Stimulated activated CD4-positive, alpha-beta T cell treated with anti-CD3 and anti-CD28 coated beads, TNF-alpha, amount 100 ng/mL, for 48 hours (primary cell): ENCODE measurements around the gene PLCB1.

Experiments used
- DNase-seq, 3 donors: peaks; one replicate each; pipeline ENCODE4 v3.0.0-alpha.2; 2020; ENCODE audit warnings: low read depth in 3 of 3

PLCB1 gene

DNA sequence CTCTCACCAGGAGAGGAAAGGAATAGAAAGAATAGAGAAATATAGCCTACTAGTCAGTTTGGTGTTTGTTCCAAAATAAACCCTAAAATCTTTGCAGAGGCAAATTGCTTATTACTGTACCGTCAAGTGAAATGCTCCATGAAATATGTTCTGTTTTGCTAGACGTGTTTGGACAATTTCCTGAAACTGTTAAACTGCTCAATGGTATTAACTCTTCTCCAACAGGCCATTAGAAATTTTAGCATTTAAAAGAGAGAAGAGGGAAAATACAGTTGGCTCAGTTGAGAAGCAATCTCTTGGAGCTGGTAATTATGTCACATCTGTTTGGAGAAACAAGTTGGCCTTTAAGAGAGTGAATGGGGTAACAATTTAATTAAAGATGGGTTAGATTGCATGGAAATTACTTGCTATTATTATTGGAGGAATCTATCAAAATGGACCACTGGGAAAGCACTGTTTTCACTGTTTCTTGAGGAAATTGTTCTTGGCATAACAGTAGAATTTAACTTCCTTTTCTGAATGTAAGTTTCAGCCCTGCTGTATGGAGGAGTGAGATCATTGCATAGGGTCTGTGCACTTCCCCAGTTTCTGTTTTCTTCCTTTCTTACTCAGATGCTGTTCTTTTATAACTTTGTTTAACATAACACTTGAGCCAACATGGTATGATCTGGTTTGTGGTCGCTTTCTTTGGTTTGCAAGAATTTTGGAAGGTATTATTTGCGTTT, 373.6 kb downstream of the PLCB1 start:
- no peak for DNase-seq

DNA sequence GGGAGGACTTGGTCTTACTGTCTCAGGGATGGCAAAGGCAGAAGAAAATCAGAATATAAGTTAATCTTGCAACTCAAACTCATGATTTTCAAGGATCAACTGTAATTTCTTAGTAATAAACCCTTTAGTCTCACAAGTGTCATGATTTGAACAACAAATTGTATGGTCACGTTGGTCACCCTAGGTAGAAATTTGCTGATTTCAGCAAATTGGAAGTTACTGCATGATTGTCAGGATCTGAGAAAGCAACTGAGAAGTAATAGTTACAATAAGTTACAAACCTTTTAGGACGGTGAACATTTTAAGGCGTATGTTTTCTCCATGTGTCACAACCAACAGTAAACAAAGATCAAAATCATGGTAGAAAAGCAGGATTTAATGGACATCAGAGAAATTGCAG, 375.2 kb downstream of the PLCB1 start:
- DNase-seq = no peak

DNA sequence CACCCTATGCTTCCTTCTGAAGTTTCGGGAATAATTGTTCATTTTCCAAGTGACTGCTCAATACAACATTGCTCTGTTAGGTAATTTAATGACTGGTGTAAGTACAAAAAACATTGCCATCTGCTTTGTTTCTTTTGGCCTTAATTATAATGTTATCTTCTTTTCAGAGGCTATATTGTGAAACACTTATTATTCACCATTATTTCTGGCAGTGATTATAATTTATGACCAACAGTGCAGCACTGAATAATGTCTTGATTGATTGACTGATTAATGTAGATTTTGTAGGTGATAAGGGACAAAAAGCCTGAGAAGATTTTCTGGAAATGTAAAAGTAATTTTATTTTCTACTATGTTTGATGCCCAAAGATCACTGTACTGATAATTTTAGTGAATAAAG, 377.7 kb downstream of the PLCB1 start:
- DNase-seq = no peak

DNA sequence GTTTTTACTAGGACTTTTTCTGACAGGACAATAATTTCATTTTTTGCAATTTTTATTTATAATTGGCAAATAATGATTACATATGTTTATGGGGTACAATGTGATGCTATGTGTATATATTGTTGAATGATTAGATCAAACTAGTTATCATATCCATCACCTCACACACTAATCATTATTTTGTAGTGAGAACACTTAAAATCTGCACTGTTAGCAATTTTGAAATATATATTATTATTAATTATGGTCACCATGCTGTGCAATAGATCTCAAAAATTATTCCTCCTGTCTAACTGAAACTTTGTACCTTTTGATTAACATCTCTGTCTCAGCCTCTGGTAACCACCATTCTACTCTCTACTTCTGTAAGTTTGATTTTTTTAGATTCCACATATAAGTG, 378.7 kb downstream of the PLCB1 start:
- DNase-seq = no peak

DNA sequence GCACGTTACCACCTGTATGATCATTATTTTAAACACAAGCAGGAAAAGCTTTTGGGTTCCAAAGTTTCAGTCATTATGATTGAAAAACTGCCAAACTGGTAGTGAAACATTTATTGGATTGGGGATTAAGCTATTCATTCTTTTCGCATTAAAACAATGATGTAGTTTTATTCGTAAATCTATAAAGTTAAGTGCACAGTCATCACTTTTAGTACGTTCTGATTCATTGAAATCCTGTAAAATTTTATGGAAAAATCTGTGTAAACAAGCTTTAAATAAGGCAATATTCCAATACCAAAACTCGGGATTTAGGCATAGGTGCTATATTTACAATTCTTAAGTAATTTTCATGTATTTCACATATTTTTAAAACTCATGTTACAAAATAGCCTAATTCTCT, 379.9 kb downstream of the PLCB1 start:
- DNase-seq = no peak

DNA sequence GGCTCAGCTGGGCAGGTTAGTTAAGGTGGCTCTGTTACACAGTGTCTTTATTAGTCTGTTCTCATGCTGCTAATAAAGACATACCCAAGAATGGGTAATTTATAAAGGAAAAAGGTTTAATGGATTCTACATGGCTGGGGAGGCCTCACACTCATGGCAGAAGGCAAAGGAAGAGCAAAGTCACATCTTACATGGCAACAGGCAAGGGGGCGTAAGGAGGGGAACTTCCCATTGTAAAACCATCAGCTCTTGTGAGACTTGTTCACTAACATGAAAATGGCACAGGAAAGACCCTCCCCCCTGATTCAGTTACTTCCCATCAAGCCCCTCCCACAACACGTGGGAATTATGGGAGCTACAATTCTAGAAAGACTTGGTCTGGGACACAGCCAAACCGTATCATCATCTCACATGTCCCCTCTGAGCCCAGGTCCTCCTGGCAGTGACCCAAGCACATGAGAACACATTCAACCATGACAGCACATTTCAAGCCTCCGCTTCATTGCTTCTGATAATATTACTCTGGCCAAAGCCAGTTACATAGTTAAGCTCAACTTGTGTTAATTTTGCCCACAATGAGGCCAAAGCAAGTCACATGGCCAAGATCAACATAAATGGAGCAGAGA, 383.9 kb downstream of the PLCB1 start:
- no peak for DNase-seq

DNA sequence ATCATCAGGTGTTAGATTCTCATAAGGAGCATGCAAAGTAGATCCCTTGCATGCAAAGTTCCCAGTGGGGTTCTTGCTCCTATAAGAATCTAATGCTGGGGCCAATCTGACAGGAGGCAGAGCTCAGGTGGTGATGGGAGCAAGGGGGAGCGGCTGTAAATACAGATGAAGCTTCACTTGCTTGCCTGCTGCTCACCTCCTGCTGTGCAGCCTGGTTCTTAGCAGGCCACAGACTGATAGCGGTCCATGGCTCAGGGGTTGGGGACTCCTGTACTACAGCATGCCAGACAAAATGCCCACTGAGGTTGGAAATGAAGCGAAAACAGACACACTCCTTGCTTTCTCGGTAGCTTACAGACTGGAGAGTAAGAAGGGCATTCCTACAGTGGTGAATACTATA, 386.8 kb downstream of the PLCB1 start:
- DNase-seq = no peak

DNA sequence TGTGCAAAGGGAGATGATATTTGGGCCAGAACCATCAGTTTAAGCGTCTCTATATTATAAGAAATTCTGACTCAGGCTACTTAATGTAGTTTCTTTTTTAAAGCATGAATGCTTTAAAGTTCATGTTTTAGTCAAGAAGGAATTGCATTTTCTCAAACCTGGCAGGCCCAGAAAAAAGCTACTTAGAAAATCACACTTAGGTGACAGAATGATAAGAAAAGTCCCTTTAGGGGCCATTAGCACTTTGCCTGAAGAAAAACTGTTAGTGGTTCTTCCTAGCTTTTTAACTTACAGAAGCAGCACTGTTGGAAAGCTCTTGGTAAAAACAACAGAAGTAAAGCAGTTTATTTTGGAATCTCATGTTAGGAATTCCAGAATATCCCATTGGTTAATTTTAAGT, 387.8 kb downstream of the PLCB1 start:
- DNase-seq = no peak

DNA sequence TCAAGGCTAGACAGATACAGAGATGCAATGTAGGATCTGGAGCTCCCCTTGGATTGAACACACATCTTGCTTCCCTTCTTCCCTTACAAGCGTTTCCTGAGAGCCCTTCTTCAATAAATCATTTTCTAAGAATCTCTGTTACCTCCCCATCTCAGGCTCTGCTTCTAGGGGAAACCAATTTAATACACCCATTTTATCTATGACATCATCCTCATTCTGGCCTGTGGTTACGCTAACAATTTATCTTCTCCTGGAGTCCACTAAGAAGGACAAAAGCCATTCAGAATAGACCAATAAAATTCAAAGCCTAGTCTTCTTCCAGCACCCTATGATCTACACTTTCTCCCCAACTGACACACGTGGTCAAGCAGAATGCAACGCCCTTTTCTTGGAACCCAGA, 390.1 kb downstream of the PLCB1 start:
- no peak for DNase-seq

DNA sequence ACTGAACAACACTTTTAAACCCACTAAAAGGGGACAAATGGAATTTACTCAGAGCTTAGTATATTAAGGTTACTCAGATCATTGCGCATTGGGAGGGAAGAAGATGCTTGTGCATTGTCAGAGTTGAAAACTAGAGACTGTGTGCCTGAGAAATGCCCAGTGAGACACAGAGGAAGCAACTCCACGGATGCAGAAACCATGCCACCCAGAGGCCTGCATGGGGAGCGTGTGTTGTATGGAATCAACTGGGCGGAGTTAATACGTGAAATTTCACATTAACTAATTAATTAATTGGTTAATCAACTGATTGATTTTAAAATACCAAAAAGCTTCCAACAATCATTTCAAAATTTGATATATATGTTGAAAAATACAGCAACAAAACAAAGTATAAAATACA, 391.6 kb downstream of the PLCB1 start:
- no peak for DNase-seq

DNA sequence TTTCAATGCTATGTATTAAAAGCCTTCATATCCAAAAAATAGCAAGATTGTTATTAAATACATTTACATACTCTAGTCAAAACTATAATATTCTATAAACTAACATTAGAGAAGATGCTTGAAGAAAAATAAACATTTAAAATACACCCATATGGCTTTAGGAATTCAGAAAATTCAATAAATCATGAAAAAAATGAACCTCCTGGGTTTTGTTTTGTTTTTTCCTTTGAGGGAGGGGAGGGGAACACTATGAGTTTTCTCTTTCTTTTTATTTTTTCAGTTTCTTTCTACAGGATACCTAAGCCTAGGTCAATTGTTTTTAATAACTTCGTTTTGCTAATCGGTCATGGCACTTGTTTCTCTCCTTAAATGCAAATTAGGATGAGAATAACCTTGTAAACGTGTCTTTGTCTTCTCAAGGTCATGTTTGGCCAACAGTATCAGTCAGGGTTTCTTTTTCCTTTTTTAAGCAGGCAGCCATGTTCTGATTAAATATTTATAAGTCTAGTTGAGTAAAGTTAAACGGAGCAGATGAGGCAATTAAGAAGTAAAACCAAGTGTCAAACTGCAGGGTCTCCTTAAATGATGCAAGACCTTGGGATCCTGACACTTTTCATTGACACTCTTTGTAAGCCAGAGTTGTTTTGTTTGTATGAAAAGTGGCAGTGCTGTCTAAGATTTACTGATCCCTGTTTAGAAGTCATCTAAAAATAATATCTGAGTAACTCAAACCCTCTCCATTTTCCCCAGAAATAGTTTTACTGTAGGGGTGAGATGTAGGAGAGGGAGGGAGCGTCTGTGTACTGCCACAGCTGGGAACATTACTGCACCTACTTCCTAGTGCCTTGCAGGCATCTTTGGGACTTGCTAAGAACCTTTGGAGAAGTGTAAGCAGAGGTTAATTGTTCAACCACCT, 392.3 kb downstream of the PLCB1 start:
- no peak for DNase-seq

DNA sequence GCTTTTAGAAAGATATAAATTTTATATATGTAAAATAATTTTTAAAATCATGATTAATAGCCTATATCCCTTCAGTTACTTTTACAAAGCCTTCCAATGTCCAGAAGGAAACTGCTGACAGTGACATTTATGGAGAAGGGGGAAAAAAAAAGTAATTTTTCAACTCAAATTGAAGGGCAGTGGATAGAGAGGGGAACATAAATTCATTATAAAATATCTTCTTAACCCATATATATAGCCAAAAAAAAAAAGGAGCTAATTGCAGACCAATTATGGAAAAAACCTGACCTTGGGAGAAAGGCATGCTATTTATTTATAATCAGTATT, 392.9 kb downstream of the PLCB1 start:
- no peak for DNase-seq

DNA sequence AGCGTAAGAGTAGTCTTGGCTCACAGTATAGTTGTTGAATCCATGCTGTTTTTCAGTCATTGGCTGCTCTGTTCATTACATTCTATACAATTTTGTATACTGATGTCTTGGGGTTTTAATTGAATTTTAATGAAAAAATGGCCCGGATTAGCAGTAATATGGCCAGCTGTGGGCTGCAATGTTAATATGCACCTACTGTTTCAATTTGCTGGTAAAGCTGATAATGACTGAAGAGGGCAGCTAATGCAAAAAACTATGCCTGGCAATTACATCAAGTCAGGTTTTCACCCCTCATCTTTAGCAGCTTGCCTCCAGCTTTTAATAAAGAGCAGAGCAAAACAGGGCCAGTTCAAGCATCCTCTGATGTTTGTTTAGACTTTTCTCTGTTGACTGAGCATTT, 394.5 kb downstream of the PLCB1 start:
- no peak for DNase-seq

DNA sequence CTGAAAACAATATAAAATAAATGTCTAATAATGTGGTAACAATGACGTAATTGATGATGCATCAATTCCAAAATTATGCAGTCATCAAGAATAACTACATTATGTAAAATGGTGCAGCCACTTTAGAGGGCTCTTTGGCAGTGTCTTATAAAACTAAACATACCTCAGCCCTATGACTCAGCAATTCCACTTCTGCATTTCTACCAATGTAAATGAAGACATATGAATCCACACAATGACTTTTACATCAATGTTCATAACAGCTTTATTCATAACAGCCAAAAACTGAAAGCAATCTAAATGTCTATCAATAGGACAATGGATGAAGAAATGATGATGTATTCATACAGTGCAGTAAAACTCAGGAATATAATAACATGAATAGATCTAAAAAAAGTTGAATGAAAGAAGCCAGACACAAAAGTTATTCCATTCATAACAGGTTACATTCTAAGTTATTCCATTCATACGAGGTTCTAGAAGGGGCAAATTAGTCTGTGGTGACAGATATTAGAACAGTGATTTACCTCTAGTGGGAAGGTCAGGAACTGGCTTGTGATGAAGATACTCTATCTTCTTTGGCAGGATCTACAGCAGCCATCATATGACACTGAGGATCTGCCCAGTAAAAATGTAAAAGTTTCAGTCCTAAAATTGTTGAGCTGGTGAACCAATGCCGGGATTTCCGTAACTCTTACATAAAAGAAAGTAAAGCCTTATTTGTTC, 396.1 kb downstream of the PLCB1 start:
- no peak for DNase-seq

DNA sequence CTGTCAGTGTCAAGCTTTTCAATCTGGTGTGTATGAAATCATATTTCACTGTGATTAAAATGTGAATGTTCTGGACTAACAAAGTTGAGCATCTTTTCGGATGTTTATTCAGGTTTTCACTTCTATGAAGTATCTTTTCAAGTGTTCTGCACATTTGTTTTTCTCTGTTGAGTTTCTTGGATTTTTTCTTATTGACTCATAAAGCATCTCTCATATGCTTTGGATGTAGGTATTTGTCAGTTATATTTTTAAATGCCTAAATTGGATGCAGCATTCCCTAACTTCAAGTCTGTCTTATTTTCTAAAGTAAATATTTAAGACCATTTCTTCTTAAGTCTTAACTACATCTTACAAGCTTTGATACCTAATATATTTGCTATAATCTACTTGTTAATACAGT, 398.0 kb downstream of the PLCB1 start:
- DNase-seq = no peak

DNA sequence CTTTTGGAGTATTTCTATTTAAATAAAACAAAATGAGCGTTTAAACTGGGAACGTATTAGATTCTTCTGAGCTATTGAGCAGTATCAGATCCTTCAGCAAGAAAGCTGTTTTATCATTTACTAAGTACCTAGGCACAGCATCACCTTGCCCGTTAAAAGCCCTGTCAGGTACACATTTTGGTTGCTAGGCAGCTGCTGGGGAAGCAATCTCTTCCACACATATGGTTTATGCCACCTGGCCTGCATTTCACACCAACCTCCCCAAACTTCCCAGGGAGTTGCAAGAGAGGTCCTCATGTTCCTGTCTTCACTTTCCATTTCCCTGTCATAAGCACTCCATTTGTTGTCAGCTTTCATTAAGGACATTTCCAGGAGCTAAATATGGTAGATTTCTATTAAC, 400.1 kb downstream of the PLCB1 start:
- DNase-seq = no peak

DNA sequence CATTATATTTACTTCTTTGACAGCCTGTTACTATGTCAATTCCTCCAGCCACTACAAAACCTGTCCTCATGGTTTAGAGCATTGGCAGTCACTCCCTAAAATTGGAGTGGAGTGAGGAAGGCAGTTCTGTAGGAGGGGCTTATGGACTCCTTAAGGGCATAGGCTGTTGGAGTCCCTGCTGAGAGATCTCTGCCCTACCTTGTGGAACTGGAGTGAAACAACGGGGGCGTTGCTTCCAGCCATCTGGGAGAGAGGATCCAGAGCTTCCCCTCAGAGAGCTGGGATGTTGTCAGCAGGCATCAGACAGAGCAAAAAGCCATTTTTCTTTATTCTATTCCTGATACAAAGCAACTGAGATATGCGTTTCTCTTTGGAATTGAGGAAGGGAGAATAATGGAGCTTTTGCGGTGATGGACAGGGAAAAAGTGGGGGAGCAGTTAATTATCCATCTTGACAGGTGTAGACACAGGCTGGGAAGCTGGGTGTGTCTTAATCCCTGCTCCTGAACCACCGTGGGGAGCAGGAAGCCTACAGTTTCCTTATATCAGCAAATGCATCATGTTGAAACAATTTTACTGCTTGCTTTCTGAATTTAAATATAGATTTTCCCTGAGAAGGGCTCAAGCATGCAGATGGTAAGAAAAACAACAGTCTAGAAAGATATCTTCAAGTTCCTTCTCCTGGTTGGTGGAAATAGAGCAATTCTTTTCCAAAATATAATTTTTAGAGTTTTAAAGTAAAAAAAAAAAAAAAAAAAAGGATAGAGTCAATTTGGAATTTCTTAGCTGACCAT, 402.5 kb downstream of the PLCB1 start:
- no peak for DNase-seq

DNA sequence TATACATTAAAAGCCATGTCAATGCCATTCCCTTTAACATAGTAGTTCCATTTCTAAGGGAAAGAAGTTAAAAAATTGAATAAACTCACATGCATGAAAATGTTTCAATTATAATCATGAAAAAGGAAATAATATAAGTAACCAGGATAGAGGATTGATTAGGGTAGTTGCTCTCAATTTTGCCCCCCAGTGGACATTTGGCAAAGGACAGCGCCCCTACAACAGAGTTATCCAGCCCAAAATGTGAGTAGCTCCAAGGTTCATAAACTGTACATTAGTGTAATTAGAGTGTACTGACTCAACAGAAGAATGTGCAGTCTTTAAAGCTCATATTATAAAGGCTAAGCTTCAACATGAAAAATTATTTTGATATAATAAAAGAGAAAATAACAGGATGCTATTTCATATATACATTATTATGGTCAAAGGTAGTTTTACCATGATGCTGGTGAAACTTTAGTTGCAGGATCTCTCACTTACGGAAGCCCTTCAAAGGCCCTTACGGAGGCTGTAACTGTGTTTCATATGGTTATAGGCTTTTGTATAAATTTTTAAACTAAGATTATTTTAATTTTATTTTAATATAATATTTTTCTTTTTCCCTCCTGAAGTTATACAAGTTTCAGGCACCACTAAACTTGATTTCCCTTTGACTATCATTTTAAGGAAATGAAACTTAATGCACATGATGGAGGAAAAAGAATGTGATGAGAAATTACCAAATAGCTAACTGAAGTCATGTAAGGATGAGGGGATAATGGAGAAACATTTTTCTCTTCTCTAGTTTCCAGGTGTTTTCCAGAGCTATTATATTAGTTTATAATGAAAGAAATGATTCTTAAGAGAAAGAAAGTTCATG, 403.6 kb downstream of the PLCB1 start:
- DNase-seq = no peak

DNA sequence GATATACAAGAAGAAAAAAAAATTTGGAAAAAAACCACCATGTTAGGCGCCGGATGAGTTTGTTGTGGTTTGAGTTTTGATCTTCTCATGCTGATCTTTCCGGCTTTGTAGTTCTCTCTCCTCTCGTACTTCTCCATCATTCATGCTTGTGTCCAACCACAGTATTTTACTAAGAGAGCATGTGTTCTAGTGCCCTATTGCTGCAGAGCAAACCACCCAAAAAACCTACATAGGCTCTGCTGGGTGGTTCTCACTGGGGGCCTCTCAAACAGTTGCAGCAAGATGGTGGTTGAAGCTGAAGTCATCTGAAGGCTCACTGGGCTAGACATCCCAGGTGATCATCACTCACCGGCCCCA, 404.2 kb downstream of the PLCB1 start:
- no peak for DNase-seq

DNA sequence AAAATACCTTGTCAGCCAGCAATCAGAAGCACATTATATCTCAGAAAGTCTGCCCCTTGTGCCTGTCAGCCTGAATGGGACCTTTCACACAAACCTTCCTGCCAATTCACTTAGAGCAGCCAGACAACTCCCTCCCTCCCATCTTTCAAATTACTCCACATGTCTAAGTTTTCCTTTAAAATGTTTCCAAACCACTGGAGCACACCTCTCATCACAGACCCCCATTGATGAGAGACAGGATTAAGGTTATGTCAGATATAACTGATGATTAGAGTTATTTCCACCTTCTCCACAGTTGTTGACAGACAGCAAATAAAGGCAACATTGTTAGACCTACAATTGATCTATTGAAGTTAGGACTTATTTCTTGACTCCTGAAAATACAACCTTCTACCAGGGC, 408.4 kb downstream of the PLCB1 start:
- DNase-seq = no peak

DNA sequence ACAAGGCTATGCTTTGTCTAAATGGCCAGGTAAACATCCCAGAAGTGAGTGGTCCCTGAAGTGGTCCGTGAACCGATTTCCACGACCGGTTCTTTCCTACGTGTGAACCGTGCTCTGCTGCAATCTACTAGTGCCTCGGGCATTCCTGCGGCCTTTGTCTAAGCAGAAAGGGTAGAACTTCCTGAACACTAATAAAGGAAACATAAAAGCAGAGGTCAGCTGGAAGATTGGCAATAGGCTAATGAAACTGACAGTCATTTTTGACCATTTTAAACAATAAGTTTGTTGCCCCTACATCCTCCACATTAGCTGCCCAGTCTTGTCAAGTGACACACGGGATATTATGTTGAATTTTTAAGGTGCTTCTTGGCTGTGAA, 410.0 kb downstream of the PLCB1 start:
- no peak for DNase-seq
